ENCODE measurements around the gene CD58. TPM values are rescaled to one million over a fixed set of nuclear protein-coding genes. Genes with fewer than 3 reads are reported as not detected.

The CD58 gene
- polyA plus RNA-seq, 3 donors = 81.0 to 168 (median 128) TPM

DNA sequence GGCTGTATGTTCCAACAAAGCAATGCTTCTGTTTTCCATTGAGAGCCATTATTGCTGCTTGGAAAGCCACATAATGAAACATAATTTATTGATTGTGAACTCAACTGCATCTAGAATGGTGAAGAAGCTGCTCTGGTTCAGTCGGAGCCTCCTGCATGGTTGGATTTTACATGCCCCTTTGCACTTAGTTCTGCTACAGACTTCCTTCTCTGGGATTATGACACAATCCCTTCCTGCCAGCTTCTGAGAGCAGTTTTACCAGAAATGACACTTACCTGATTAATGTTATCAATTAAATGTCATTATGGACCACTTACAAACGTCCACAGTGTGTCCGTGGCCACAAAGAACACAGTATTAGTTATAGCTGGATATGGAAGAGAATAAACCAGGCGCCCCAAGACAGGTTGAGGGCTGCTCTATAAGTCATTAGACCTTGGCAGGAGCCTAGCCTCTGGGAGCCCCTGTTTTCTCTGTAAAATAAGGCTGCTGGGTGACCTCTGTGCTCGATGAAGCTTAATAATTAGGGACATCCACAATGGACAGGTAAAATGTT is 7.0 kb upstream of the CD58 start:
- H3K27me3 ChIP-seq (ENCODE audit: control insufficient read depth in 2 of 2, insufficient read depth in 2 of 2, low read length in 2 of 2) = no peaks in the 10 kb centered on the region
- peak in 1 of 3 donors; percentile 23 for DNase-seq
- Mint-ChIP-seq H3K27ac (no peak overlapping the region), H3K27me3 (ENCODE audit: low read depth in 3 of 3) (peaks cover 0 to 7% (median 7%) of the 10 kb centered on the region in 3 donors), H3K36me3 (peaks cover 0 to 3% of the 10 kb centered on the region in 2 donors), H3K4me3 (peak overlapping the region in 1 of 2 donors; percentile 16), H3K9me3 (no peaks in the 10 kb centered on the region), H3K4me1 (peaks cover 24% of the 10 kb centered on the region)
- H3K4me3 ChIP-seq (replicated peaks in 1 of 3; ENCODE audit: low read depth in 2 of 3, low read length in 3 of 3) = no peak overlapping the region
- H3K27ac ChIP-seq (ENCODE audit: low read depth in 1 of 2, low read length in 2 of 2) = no peak overlapping the region
- TF ChIP-seq, protein P1, sequence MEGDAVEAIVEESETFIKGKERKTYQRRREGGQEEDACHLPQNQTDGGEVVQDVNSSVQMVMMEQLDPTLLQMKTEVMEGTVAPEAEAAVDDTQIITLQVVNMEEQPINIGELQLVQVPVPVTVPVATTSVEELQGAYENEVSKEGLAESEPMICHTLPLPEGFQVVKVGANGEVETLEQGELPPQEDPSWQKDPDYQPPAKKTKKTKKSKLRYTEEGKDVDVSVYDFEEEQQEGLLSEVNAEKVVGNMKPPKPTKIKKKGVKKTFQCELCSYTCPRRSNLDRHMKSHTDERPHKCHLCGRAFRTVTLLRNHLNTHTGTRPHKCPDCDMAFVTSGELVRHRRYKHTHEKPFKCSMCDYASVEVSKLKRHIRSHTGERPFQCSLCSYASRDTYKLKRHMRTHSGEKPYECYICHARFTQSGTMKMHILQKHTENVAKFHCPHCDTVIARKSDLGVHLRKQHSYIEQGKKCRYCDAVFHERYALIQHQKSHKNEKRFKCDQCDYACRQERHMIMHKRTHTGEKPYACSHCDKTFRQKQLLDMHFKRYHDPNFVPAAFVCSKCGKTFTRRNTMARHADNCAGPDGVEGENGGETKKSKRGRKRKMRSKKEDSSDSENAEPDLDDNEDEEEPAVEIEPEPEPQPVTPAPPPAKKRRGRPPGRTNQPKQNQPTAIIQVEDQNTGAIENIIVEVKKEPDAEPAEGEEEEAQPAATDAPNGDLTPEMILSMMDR (IDR thresholded peaks at IDR 0.05) = no peak
- 74% methylated on average over 4 of the region's 5 CpGs for WGBS (ENCODE audit: insufficient coverage)
- no peaks in the 10 kb centered on the region for H3K36me3 ChIP-seq (replicated peaks in 1 of 2; ENCODE audit: control insufficient read depth in 1 of 2, insufficient read depth in 2 of 2, low read length in 2 of 2)
- intact Hi-C loops (cut with micrococcal nuclease) = loop anchor here (5.0 to 10.0 kb wide), 4 partner anchors 87 to 477 kb away; partner anchors contain the start of genes CD101 (in 1 of the 2) and IGSF3 (in 1 of the 2)
- no peaks in the 10 kb centered on the region for H4K20me1 ChIP-seq (ENCODE audit: insufficient read depth, low read length)
- no peak overlapping the region for H3K9ac ChIP-seq (ENCODE audit: insufficient read depth, low read length, poor library complexity, severe bottlenecking)
- H3K9me3 ChIP-seq (replicated peaks in 1 of 2; ENCODE audit: control insufficient read depth in 1 of 2, insufficient read depth in 1 of 2, low read length in 2 of 2) = no peaks in the 10 kb centered on the region
- H3K4me2 ChIP-seq (replicated peaks; ENCODE audit: extremely low read depth, low read length, poor library complexity, severe bottlenecking) = no peak overlapping the region
- H3K79me2 ChIP-seq (ENCODE audit: insufficient read depth, low read length) = no peaks in the 10 kb centered on the region
- H2AFZ ChIP-seq (ENCODE audit: insufficient read depth, low read depth, low read length, poor library complexity, severe bottlenecking) = no peak overlapping the region
- H3K4me1 ChIP-seq (ENCODE audit: control insufficient read depth in 1 of 2, insufficient read depth in 2 of 2, low read length in 2 of 2) = peaks cover 10 to 21% of the 10 kb centered on the region in 2 donors

- Histone ChIP-seq H3K79me2 (ENCODE audit: insufficient read depth, low read length) (peaks cover 10% of the 10 kb centered on the region), H4K20me1 (ENCODE audit: insufficient read depth, low read length) (peaks cover 3% of the 10 kb centered on the region), H3K4me1 (ENCODE audit: control insufficient read depth in 1 of 2, insufficient read depth in 2 of 2, low read length in 2 of 2) (peaks cover 23 to 43% of the 10 kb centered on the region in 2 donors), H3K27me3 (ENCODE audit: control insufficient read depth in 2 of 2, insufficient read depth in 2 of 2, low read length in 2 of 2) (no peaks in the 10 kb centered on the region), H2AFZ (ENCODE audit: insufficient read depth, low read depth, low read length, poor library complexity, severe bottlenecking) (no peak overlapping the region), H3K9me3 (replicated peaks in 1 of 2; ENCODE audit: control insufficient read depth in 1 of 2, insufficient read depth in 1 of 2, low read length in 2 of 2) (no peaks in the 10 kb centered on the region), H3K4me3 (replicated peaks in 1 of 3; ENCODE audit: low read depth in 2 of 3, low read length in 3 of 3) (no peak overlapping the region), H3K4me2 (replicated peaks; ENCODE audit: extremely low read depth, low read length, poor library complexity, severe bottlenecking) (no peak overlapping the region), H3K36me3 (replicated peaks in 1 of 2; ENCODE audit: control insufficient read depth in 1 of 2, insufficient read depth in 2 of 2, low read length in 2 of 2) (no peaks in the 10 kb centered on the region), H3K27ac (ENCODE audit: low read depth in 1 of 2, low read length in 2 of 2) (no peak overlapping the region), H3K9ac (ENCODE audit: insufficient read depth, low read length, poor library complexity, severe bottlenecking) (no peak overlapping the region)
- peaks cover 0 to 8% (median 6%) of the 10 kb centered on the region in 3 donors for H3K27me3 Mint-ChIP-seq (ENCODE audit: low read depth in 3 of 3)
- TF ChIP-seq, protein P1 (IDR thresholded peaks at IDR 0.05) = peak; percentile 88
- H3K9me3 Mint-ChIP-seq = peaks cover 0 to 1% (median 0%) of the 10 kb centered on the region in 7 donors
- peaks cover 37% of the 10 kb centered on the region for H3K4me1 Mint-ChIP-seq
- WGBS (ENCODE audit: insufficient coverage) = 38% methylated on average over 7 of the region's 11 CpGs
- no peak overlapping the region for H3K27ac Mint-ChIP-seq
- intact Hi-C loops (cut with micrococcal nuclease) = loop anchor here (5.0 to 10.0 kb wide), 6 partner anchors 37 to 480 kb away; partner anchors contain the start of genes CD101 (in 1 of the 2) and IGSF3 (in 1 of the 2)
- H3K4me3 Mint-ChIP-seq = no peak overlapping the region
- peak; percentile 57 to 77 (median 72) for DNase-seq
- peaks cover 3 to 4% of the 10 kb centered on the region in 2 donors for H3K36me3 Mint-ChIP-seq
These were observed 3.9 kb upstream of the CD58 start for GRCh38 chr1:116574581-116575291.

All from CD14-positive monocyte (primary cell).